SH-SY5Y (cell line): ENCODE measurements around the gene ADM5.

Experiments
- GATA2 ChIP-seq: IDR thresholded peaks from 2 replicates; pipeline ENCODE4 v1.6.1; 2011; ENCODE audit warnings: mild to moderate bottlenecking, low read depth, low read length
- GATA3 ChIP-seq: IDR thresholded peaks from 2 replicates; pipeline ENCODE4 v1.6.1; 2011; ENCODE audit warnings: low read depth, mild to moderate bottlenecking, low read length, moderate library complexity

DNA sequence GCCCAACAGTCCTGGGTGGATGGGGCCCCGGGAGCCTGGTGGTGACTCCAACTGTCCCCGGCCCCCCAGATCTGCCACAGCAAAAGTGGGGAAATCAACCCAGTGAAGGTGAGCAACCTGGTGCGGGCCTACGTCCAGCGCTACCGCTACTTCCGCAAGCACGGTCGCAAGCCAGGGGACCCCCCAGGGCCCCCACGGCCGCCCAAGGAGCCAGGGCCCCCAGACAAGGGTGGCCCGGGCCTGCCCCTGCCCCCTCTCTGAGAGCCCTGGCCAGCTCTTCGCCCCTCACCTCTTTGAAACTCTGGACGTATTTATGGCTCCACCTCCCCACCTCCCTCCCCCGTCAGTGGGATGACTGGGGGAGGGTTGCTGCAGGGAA is 31.3 kb upstream of the ADM5 start:
- TF ChIP-seq GATA3 (no peak), GATA2 (no peak)
